ENCODE data around the gene SLC39A9.

GRCh38 chr14:69485315-69485660 lies 86.8 kb downstream of the SLC39A9 start:
- no peak for TF ChIP-seq POLR2AphosphoS5 (IDR thresholded peaks at IDR 0.05)
- no peak for TF ChIP-seq CTCF (IDR thresholded peaks at IDR 0.05)
- TF ChIP-seq EP300 (IDR thresholded peaks at IDR 0.05): no peak
- no peak for TF ChIP-seq POLR2A (IDR thresholded peaks at IDR 0.05; ENCODE audit: low read depth)
